Esophagus muscularis mucosa (tissue), 4 donors: Measurements from ENCODE around the gene DOCK3. TPM values are rescaled to one million over a fixed set of nuclear protein-coding genes. Genes with fewer than 3 reads are reported as not detected.

Experiments
- DNase-seq: peaks from one replicate; pipeline ENCODE4 v3.0.0-alpha.2; 2017; ENCODE audit errors: extremely low spot score
- H3K27ac ChIP-seq, 4 donors: fragments of 200-600 bp; sonication (generic); replicated peaks in 1 of 4; 1 replicate in 3 of 4; 2 replicates in 1 of 4; pipeline ENCODE4 v1.5.1; 2016 to 2019; ENCODE audit warnings: mild to moderate bottlenecking in 1 of 4
- H3K27me3 ChIP-seq, 4 donors: fragments of 200-600 bp; sonication (generic); one replicate each; pipeline versions ENCODE4 v1.5.1 to v1.6.0; 2016 to 2019
- H3K36me3 ChIP-seq, 4 donors: fragments of 200-600 bp; sonication (generic); one replicate each; pipeline ENCODE4 v1.5.1; 2016 to 2019
- H3K4me1 ChIP-seq, 4 donors: fragments of 200-600 bp; sonication (generic); one replicate each; pipeline ENCODE4 v1.5.1; 2016 to 2019
- H3K4me3 ChIP-seq, 4 donors: fragments of 200-600 bp; sonication (generic); 1 replicate in 2 of 4; 2 replicates in 2 of 4; pipeline ENCODE4 v1.5.1; 2016 to 2019; ENCODE audit warnings: mild to moderate bottlenecking in 4 of 4, moderate library complexity in 1 of 4
- H3K9me3 ChIP-seq, 4 donors: fragments of 200-600 bp; sonication (generic); 1 replicate in 3 of 4; 2 replicates in 1 of 4; pipeline ENCODE4 v1.5.1; 2016 to 2019
- EP300 ChIP-seq: sonication (generic); formaldehyde crosslinking; IDR thresholded peaks from one replicate; pipeline ENCODE4 v1.6.1; 2017; ENCODE audit warnings: antibody characterized with exemption
- POLR2A ChIP-seq: fragments of 450-650 bp; IDR thresholded peaks from one replicate; pipeline ENCODE4 v1.6.1; 2017; ENCODE audit warnings: antibody characterized with exemption, moderate library complexity, mild to moderate bottlenecking, low read depth
- POLR2AphosphoS5 ChIP-seq, 2 donors: sonication (generic); formaldehyde crosslinking; IDR thresholded peaks; one replicate each; pipeline ENCODE4 v1.6.1; 2017; ENCODE audit warnings: antibody characterized with exemption in 2 of 2
- WGBS: methylation state at CpG from one replicate; pipeline ENCODE4 v1.1.5; 2018; 5-methylcytosine and 5-hydroxymethylcytosine counted together
- intact Hi-C: fragments of 100-400 bp; cut with DNase I; formaldehyde crosslinking; loops from one replicate; pipeline ENCODE4 v1.15.1; 2023
- total RNA-seq, 4 donors: library from RNA; depleted of rRNA; stranded (reverse); fragments of >200 nt; gene quantifications; one replicate each; pipeline versions ENCODE4 v1.1.0 to v1.2.1, GENCODE V29; 2016
- TF ChIP-seq, protein P1 (sequence below), 3 experiments: fragments of 200-600 bp in 2 of 3; fragments of 450-650 bp in 1 of 3; sonication (generic) in 2 of 3; IDR thresholded peaks; one replicate each; pipeline ENCODE4 v1.5.1; 2017 to 2019; ENCODE audit warnings: antibody characterized with exemption in 3 of 3, mild to moderate bottlenecking in 2 of 3, moderate library complexity in 1 of 3

DOCK3 gene
- total RNA-seq, 4 donors from 2014 or later, result 5.4 to 10.6 (median 7.2) TPM

- peaks cover 0 to 22% (median 7%) of the 10 kb centered on the region in 4 donors for H3K36me3 ChIP-seq
- no peak overlapping the region for H3K4me3 ChIP-seq
- intact Hi-C loops, result loop anchor here (5.0 to 10.0 kb wide), 3 partner anchors 273 to 806 kb away; partner anchors contain the start of gene DOCK3
- no peak for DNase-seq
- no peak overlapping the region for H3K27ac ChIP-seq
- no peaks in the 10 kb centered on the region for H3K27me3 ChIP-seq
- no peaks in the 10 kb centered on the region for H3K9me3 ChIP-seq
- TF ChIP-seq, protein P1, sequence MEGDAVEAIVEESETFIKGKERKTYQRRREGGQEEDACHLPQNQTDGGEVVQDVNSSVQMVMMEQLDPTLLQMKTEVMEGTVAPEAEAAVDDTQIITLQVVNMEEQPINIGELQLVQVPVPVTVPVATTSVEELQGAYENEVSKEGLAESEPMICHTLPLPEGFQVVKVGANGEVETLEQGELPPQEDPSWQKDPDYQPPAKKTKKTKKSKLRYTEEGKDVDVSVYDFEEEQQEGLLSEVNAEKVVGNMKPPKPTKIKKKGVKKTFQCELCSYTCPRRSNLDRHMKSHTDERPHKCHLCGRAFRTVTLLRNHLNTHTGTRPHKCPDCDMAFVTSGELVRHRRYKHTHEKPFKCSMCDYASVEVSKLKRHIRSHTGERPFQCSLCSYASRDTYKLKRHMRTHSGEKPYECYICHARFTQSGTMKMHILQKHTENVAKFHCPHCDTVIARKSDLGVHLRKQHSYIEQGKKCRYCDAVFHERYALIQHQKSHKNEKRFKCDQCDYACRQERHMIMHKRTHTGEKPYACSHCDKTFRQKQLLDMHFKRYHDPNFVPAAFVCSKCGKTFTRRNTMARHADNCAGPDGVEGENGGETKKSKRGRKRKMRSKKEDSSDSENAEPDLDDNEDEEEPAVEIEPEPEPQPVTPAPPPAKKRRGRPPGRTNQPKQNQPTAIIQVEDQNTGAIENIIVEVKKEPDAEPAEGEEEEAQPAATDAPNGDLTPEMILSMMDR (IDR thresholded peaks at IDR 0.05), result no peak
- no peak for TF ChIP-seq POLR2A
- no peak for TF ChIP-seq EP300
- 83% methylated on average over 5 of the region's 5 CpGs for WGBS
- H3K4me1 ChIP-seq, result no peaks in the 10 kb centered on the region
Observed at GRCh38 chr3:51378065-51378464, 703.3 kb downstream of the DOCK3 start.

- 94% methylated on average over 2 of the region's 2 CpGs for WGBS
- peaks cover 0 to 6% (median 4%) of the 10 kb centered on the region in 4 donors for H3K4me1 ChIP-seq
- peaks cover 0 to 22% (median 7%) of the 10 kb centered on the region in 4 donors for H3K36me3 ChIP-seq
- H3K4me3 ChIP-seq, result no peak overlapping the region
- DNase-seq, result no peak
- no peak overlapping the region for H3K27ac ChIP-seq
- no peaks in the 10 kb centered on the region for H3K9me3 ChIP-seq
- intact Hi-C loops, result loop anchor here (5.0 to 10.0 kb wide), 3 partner anchors 274 to 806 kb away; partner anchors contain the start of gene DOCK3
- H3K27me3 ChIP-seq, result no peaks in the 10 kb centered on the region
- TF ChIP-seq EP300 (no peak), POLR2A (no peak), POLR2AphosphoS5 (IDR thresholded peaks at IDR 0.05) (no peak)
- TF ChIP-seq, protein P1 (IDR thresholded peaks at IDR 0.05), result no peak
Observed at GRCh38 chr3:51378726-51379125, 704.0 kb downstream of the DOCK3 start.

DNA sequence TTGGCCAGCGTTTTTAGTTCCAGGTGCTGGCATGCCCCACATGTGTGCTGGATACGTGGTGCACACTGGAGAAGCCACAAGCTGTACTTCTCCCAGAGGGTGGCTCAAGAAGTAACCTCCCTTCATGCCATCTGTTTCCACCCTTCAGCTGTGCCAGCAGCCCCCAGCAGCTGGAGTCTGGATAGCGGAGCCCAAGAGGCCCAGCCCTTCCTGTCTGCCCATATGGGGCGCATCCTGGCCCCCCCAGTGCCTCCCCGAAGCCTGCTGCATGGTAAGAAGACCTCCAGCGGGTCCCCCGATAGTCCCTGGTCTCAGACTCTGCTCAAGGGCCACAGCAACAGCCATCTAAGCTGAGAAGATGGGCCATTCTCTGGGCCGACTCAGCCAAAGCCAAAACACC is 704.6 kb downstream of the DOCK3 start:
- peaks cover 5 to 12% (median 10%) of the 10 kb centered on the region in 4 donors for H3K4me1 ChIP-seq
- H3K36me3 ChIP-seq, result peaks cover 0 to 18% (median 7%) of the 10 kb centered on the region in 4 donors
- no peaks in the 10 kb centered on the region for H3K9me3 ChIP-seq
- H3K27me3 ChIP-seq, result no peaks in the 10 kb centered on the region
- no peak overlapping the region for H3K27ac ChIP-seq
- intact Hi-C loops, result loop anchor here (5.0 to 10.0 kb wide), 3 partner anchors 274 to 807 kb away; partner anchors contain the start of gene DOCK3
- WGBS, result 55% methylated on average over 2 of the region's 8 CpGs
- no peak overlapping the region for H3K4me3 ChIP-seq
- no peak for DNase-seq
- TF ChIP-seq POLR2A, result no peak
- TF ChIP-seq EP300, result no peak
- TF ChIP-seq POLR2AphosphoS5 (IDR thresholded peaks at IDR 0.05), result no peak
- TF ChIP-seq, protein P1 (IDR thresholded peaks at IDR 0.05), result no peak

DNA sequence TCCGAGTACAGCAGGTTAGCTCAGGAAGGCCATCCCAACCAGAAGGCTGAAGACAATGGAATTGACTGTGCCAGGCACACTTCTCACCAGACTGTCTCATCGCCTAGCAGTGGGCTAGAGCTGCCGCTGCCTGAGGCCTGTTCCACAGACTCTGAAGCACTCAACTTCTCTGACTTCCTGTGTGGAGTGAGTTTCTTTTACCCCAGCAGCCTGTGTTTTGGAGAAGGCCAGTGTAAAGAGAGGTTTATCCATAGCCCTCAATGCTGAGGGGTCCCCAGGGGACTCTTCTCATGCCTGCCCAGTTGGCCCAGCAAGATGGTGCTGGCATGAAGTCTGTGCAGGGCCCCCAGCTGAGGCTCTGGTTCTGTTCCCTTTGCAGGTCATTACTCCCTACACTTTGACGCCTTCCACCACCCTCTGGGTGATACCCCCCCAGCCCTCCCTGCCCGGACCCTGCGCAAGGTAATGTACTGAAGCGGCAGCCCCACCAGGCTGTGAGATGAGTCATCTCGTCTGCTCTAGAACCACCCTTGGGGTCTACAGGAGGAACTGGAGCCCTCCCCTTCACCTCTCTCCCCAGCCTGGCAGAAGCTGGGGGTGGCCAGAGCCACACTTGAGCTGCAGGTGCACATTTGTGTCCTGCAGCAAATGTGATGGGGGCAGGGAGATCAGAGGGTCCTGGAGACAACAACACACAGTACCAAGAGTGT is 705.2 kb downstream of the DOCK3 start:
- no peak for TF ChIP-seq POLR2A
- no peak for TF ChIP-seq POLR2AphosphoS5 (IDR thresholded peaks at IDR 0.05)
- TF ChIP-seq, protein P1 (IDR thresholded peaks at IDR 0.05), result no peak
- TF ChIP-seq EP300, result no peak
- H3K4me3 ChIP-seq, result no peak overlapping the region
- no peak for DNase-seq
- intact Hi-C loops, result loop anchor here (5.0 to 10.0 kb wide), 4 partner anchors 275 to 808 kb away; partner anchors contain the start of genes DOCK3 and TEX264
- WGBS, result 78% methylated on average over 5 of the region's 8 CpGs
- peaks cover 0 to 12% (median 4%) of the 10 kb centered on the region in 4 donors for H3K36me3 ChIP-seq
- no peak overlapping the region for H3K27ac ChIP-seq
- no peaks in the 10 kb centered on the region for H3K27me3 ChIP-seq
- H3K9me3 ChIP-seq, result no peaks in the 10 kb centered on the region
- H3K4me1 ChIP-seq, result peaks cover 5 to 15% (median 10%) of the 10 kb centered on the region in 4 donors
